Measurements from ENCODE around the gene LIG1.

Gene LIG1

GRCh38 chr19:48182434-48182833 lies 12.3 kb upstream of the LIG1 start:
- DNase-seq (ENCODE audit: low read depth in 1 of 2, low spot score in 1 of 2): no peak

- no peak for DNase-seq (ENCODE audit: low read depth in 1 of 2, low spot score in 1 of 2)
These were observed 11.4 kb upstream of the LIG1 start for GRCh38 chr19:48181505-48181904.

GRCh38 chr19:48176226-48176625 lies 6.1 kb upstream of the LIG1 start:
- no peak for DNase-seq (ENCODE audit: low read depth in 1 of 2, low spot score in 1 of 2)

- DNase-seq (ENCODE audit: low read depth in 1 of 2, low spot score in 1 of 2): no peak
These were observed 5.4 kb upstream of the LIG1 start for GRCh38 chr19:48175578-48175977.

- no peak for DNase-seq (ENCODE audit: low read depth in 1 of 2, low spot score in 1 of 2)
These were observed 4.4 kb upstream of the LIG1 start for GRCh38 chr19:48174445-48175030.

- no peak for DNase-seq (ENCODE audit: low read depth in 1 of 2, low spot score in 1 of 2)
These were observed 1.6 kb upstream of the LIG1 start for GRCh38 chr19:48171710-48172109.

- no peak for DNase-seq (ENCODE audit: low read depth in 1 of 2, low spot score in 1 of 2)
These were observed 738 bp upstream of the LIG1 start for GRCh38 chr19:48170817-48171347.

GRCh38 chr19:48169578-48169938 lies 586 bp downstream of the LIG1 start:
- peak; percentile 89 for DNase-seq (ENCODE audit: low read depth in 1 of 2, low spot score in 1 of 2)

GRCh38 chr19:48168689-48169088 lies 1.5 kb downstream of the LIG1 start:
- DNase-seq (ENCODE audit: low read depth in 1 of 2, low spot score in 1 of 2): no peak

GRCh38 chr19:48158210-48158790 lies 11.8 kb downstream of the LIG1 start:
- no peak for DNase-seq (ENCODE audit: low read depth in 1 of 2, low spot score in 1 of 2)

- no peak for DNase-seq (ENCODE audit: low read depth in 1 of 2, low spot score in 1 of 2)
These were observed 16.1 kb downstream of the LIG1 start for GRCh38 chr19:48154003-48154402.

GRCh38 chr19:48152551-48152950 lies 17.6 kb downstream of the LIG1 start:
- peak; percentile 26 to 49 for DNase-seq (ENCODE audit: low read depth in 1 of 2, low spot score in 1 of 2)

GRCh38 chr19:48149430-48149829 lies 20.7 kb downstream of the LIG1 start:
- no peak for DNase-seq (ENCODE audit: low read depth in 1 of 2, low spot score in 1 of 2)

GRCh38 chr19:48148576-48148975 lies 21.6 kb downstream of the LIG1 start:
- no peak for DNase-seq (ENCODE audit: low read depth in 1 of 2, low spot score in 1 of 2)

- no peak for DNase-seq (ENCODE audit: low read depth in 1 of 2, low spot score in 1 of 2)
These were observed 22.5 kb downstream of the LIG1 start for GRCh38 chr19:48147597-48148175.

GRCh38 chr19:48139053-48139452 lies 31.1 kb downstream of the LIG1 start:
- no peak for DNase-seq (ENCODE audit: low read depth in 1 of 2, low spot score in 1 of 2)

GRCh38 chr19:48137411-48137810 lies 32.7 kb downstream of the LIG1 start:
- no peak for DNase-seq (ENCODE audit: low read depth in 1 of 2, low spot score in 1 of 2)

- DNase-seq (ENCODE audit: low read depth in 1 of 2, low spot score in 1 of 2): no peak
These were observed 33.6 kb downstream of the LIG1 start for GRCh38 chr19:48136547-48136946.

GRCh38 chr19:48135411-48135810 lies 34.7 kb downstream of the LIG1 start:
- no peak for DNase-seq (ENCODE audit: low read depth in 1 of 2, low spot score in 1 of 2)

GRCh38 chr19:48133094-48133493 lies 37.0 kb downstream of the LIG1 start:
- DNase-seq (ENCODE audit: low read depth in 1 of 2, low spot score in 1 of 2): no peak

- DNase-seq (ENCODE audit: low read depth in 1 of 2, low spot score in 1 of 2): no peak
These were observed 42.6 kb downstream of the LIG1 start for GRCh38 chr19:48127561-48127960.

GRCh38 chr19:48123907-48124651 lies 46.1 kb downstream of the LIG1 start:
- no peak for DNase-seq (ENCODE audit: low read depth in 1 of 2, low spot score in 1 of 2)

Data from stimulated activated CD4-positive, alpha-beta T cell treated with anti-CD3 and anti-CD28 coated beads, Interleukin-15, amount 100 ng/mL, for 1 hour (primary cell).